WTC11 (cell line): Measurements from ENCODE around the gene EFCAB12. TPM values are rescaled to one million over a fixed set of nuclear protein-coding genes. Genes with fewer than 3 reads are reported as not detected.

Experiments
- ATAC-seq: fragments of 200-7000 bp; cut with Tn5 transposase; 2 replicates; pipeline ENCODE4 v1.10.0; 2021; ENCODE audit warnings: mild to moderate bottlenecking, moderate library complexity
- CTCF ChIA-PET: fragments of 300-600 bp; sonication (Branson Sonifier 250); formaldehyde crosslinking; loops from one replicate; lab custom pipeline; 2021; ENCODE audit warnings: antibody characterized with exemption; lab: Charles Lee
- POLR2A ChIA-PET: fragments of 350-600 bp; sonication (Branson Sonifier 250); formaldehyde crosslinking; loops from one replicate; lab custom pipeline; 2021; ENCODE audit warnings: antibody characterized with exemption; lab: Charles Lee
- DNase-seq: peaks from one replicate; pipeline ENCODE4 v3.0.0; 2021; ENCODE audit warnings: low spot score
- H3K27ac Mint-ChIP-seq: 2 replicates; pipeline ENCODE4 v1.8.0; 2021; ENCODE audit warnings: mixed read lengths
- H3K27me3 Mint-ChIP-seq: 2 replicates; pipeline ENCODE4 v1.8.0; 2021; ENCODE audit warnings: low read depth, mild to moderate bottlenecking, moderate library complexity, mixed read lengths
- H3K36me3 Mint-ChIP-seq: 2 replicates; pipeline ENCODE4 v1.8.0; 2021; ENCODE audit warnings: mixed read lengths
- H3K4me1 Mint-ChIP-seq: 2 replicates; pipeline ENCODE4 v1.8.0; 2022; ENCODE audit warnings: mixed read lengths
- H3K4me3 Mint-ChIP-seq: 2 replicates; pipeline ENCODE4 v1.8.0; 2021; ENCODE audit warnings: mild to moderate bottlenecking, moderate library complexity, mixed read lengths
- H3K9me3 Mint-ChIP-seq: 2 replicates; pipeline ENCODE4 v1.8.0; 2021; ENCODE audit warnings: mixed read lengths
- ATF1 ChIP-seq: sonication (generic); formaldehyde crosslinking; IDR thresholded peaks from 2 replicates; pipeline ENCODE4 v1.8.1; 2023; ENCODE audit warnings: mild to moderate bottlenecking, moderate library complexity, missing genetic modification reagents
- ELF4 ChIP-seq: sonication (generic); formaldehyde crosslinking; IDR thresholded peaks from 2 replicates; pipeline ENCODE4 v1.8.1; 2022; ENCODE audit warnings: low read depth, mild to moderate bottlenecking, moderate library complexity, missing genetic modification reagents
- ESRRA ChIP-seq: sonication (generic); formaldehyde crosslinking; IDR thresholded peaks from 2 replicates; pipeline ENCODE4 v1.8.1; 2022; ENCODE audit warnings: mild to moderate bottlenecking, missing genetic modification reagents, borderline replicate concordance
- ETV6 ChIP-seq: sonication (generic); formaldehyde crosslinking; IDR thresholded peaks from 2 replicates; pipeline ENCODE4 v1.8.1; 2022; ENCODE audit warnings: mild to moderate bottlenecking, missing genetic modification reagents
- FOXJ3 ChIP-seq: sonication (generic); formaldehyde crosslinking; IDR thresholded peaks from 2 replicates; pipeline ENCODE4 v1.9.0; 2021; ENCODE audit warnings: missing genetic modification reagents, mild to moderate bottlenecking, borderline replicate concordance
- FOXK1 ChIP-seq: sonication (generic); formaldehyde crosslinking; IDR thresholded peaks from 2 replicates; pipeline ENCODE4 v1.8.0; 2022; ENCODE audit warnings: mild to moderate bottlenecking, moderate library complexity, missing genetic modification reagents
- GTF2I ChIP-seq: fragments of 250-450 bp; sonication (Bioruptor Pico); conservative IDR thresholded peaks from 2 replicates; pipeline ENCODE4 v1.4.0; 2021; ENCODE audit warnings: mild to moderate bottlenecking
- JAZF1 ChIP-seq: fragments of 250-450 bp; sonication (Bioruptor Pico); IDR thresholded peaks from 2 replicates; pipeline ENCODE4 v1.9.0; 2021; ENCODE audit warnings: moderate library complexity, mild to moderate bottlenecking, inconsistent platforms
- NR3C1 ChIP-seq: sonication (generic); formaldehyde crosslinking; conservative IDR thresholded peaks from 2 replicates; pipeline ENCODE4 v1.8.1; 2023; ENCODE audit warnings: low read depth, mild to moderate bottlenecking, missing genetic modification reagents
- RELA ChIP-seq: sonication (generic); formaldehyde crosslinking; IDR thresholded peaks from 2 replicates; pipeline ENCODE4 v1.8.1; 2022; ENCODE audit warnings: missing genetic modification reagents, mild to moderate bottlenecking, borderline replicate concordance
- SMAD4 ChIP-seq: sonication (generic); formaldehyde crosslinking; IDR thresholded peaks from 2 replicates; pipeline ENCODE4 v1.8.0; 2022; ENCODE audit warnings: mild to moderate bottlenecking, missing genetic modification reagents
- ZBTB21 ChIP-seq: sonication (generic); formaldehyde crosslinking; IDR thresholded peaks from 2 replicates; pipeline ENCODE4 v1.8.1; 2023; ENCODE audit warnings: mild to moderate bottlenecking, missing genetic modification reagents, borderline replicate concordance
- ZNF121 ChIP-seq: sonication (generic); formaldehyde crosslinking; IDR thresholded peaks from 2 replicates; pipeline ENCODE4 v1.8.0; 2023; ENCODE audit warnings: missing genetic modification reagents
- ZNF219 ChIP-seq: sonication (generic); formaldehyde crosslinking; IDR thresholded peaks from 2 replicates; pipeline ENCODE4 v1.8.0; 2023; ENCODE audit warnings: missing genetic modification reagents, mild to moderate bottlenecking, borderline replicate concordance
- ZNF263 ChIP-seq: sonication (generic); formaldehyde crosslinking; IDR thresholded peaks from 2 replicates; pipeline ENCODE4 v1.8.1; 2022; ENCODE audit warnings: low read depth, mild to moderate bottlenecking, moderate library complexity, missing genetic modification reagents
- ZNF416 ChIP-seq: fragments of 250-450 bp; sonication (Bioruptor Pico); IDR thresholded peaks from 2 replicates; pipeline ENCODE4 v1.9.0; 2021; ENCODE audit warnings: mild to moderate bottlenecking, inconsistent platforms
- ZNF423 ChIP-seq: fragments of 250-450 bp; sonication (Bioruptor Pico); IDR thresholded peaks from 2 replicates; pipeline ENCODE4 v2.1.2; 2022; ENCODE audit warnings: mild to moderate bottlenecking, moderate library complexity
- ZNF671 ChIP-seq: fragments of 250-450 bp; sonication (Bioruptor Pico); IDR thresholded peaks from 2 replicates; pipeline ENCODE4 v1.8.0; 2021; ENCODE audit warnings: mild to moderate bottlenecking
- total RNA-seq: library from RNA; stranded (reverse); gene quantifications from 3 replicates; pipeline ENCODE4 v1.2.3, GENCODE V29; 2021
- TF ChIP-seq, protein P1 (sequence below): sonication (generic); formaldehyde crosslinking; conservative IDR thresholded peaks from 2 replicates; pipeline ENCODE4 v1.8.1; 2023; ENCODE audit warnings: mild to moderate bottlenecking, low read depth, missing genetic modification reagents, moderate library complexity
- TF ChIP-seq, protein P2 (sequence below): sonication (generic); formaldehyde crosslinking; IDR thresholded peaks from 2 replicates; pipeline ENCODE4 v1.8.0; 2022; ENCODE audit warnings: mild to moderate bottlenecking, missing genetic modification reagents
- TF ChIP-seq, protein P3 (sequence below): sonication (generic); formaldehyde crosslinking; IDR thresholded peaks from 2 replicates; pipeline ENCODE4 v1.8.0; 2023; ENCODE audit warnings: missing genetic modification reagents, mild to moderate bottlenecking, borderline replicate concordance
- TF ChIP-seq, protein P4 (sequence below): sonication (generic); formaldehyde crosslinking; IDR thresholded peaks from 2 replicates; pipeline ENCODE4 v1.8.1; 2023; ENCODE audit warnings: mild to moderate bottlenecking, missing genetic modification reagents
- TF ChIP-seq, protein P5 (sequence below): sonication (generic); formaldehyde crosslinking; IDR thresholded peaks from 2 replicates; pipeline ENCODE4 v1.8.1; 2022; ENCODE audit warnings: mild to moderate bottlenecking, missing genetic modification reagents, moderate library complexity, borderline replicate concordance

Gene EFCAB12
- total RNA-seq, 1 experiment from 2014 or later: 0.20 TPM

DNA sequence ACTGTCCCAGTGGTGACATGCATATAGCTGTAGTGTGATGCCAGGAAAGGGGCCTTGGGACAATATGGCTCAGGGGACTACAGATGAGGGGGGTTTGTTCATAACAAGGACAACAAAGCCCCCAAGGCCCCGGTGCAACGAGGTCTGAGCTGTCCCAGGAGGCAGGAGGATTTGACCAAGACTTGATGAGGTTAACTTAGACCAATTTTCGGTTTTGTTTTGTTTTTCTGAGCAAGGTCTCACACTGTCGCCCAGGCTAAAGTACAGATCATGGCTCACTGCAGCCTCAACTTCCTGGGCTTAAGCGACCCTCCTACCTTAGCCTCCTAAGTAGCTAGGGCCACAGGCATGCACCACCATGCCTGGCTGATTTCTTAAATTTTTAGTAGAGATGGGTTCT is 23.8 kb downstream of the EFCAB12 start:
- H3K9me3 Mint-ChIP-seq: no peaks in the 10 kb centered on the region
- DNase-seq: no peak
- POLR2A ChIA-PET: no interaction called here
- H3K4me3 Mint-ChIP-seq: no peak overlapping the region
- H3K36me3 Mint-ChIP-seq: no peaks in the 10 kb centered on the region
- no peak for TF ChIP-seq ZNF671 (CRISPR knock-in tag)
- no peak for TF ChIP-seq GTF2I
- no peak for TF ChIP-seq ZNF219 (CRISPR knock-in tag)
- TF ChIP-seq ZBTB21 (CRISPR knock-in tag): no peak
- TF ChIP-seq ELF4 (CRISPR knock-in tag): no peak
- no peak for TF ChIP-seq ESRRA
- TF ChIP-seq FOXJ3: no peak
- TF ChIP-seq, protein P1, sequence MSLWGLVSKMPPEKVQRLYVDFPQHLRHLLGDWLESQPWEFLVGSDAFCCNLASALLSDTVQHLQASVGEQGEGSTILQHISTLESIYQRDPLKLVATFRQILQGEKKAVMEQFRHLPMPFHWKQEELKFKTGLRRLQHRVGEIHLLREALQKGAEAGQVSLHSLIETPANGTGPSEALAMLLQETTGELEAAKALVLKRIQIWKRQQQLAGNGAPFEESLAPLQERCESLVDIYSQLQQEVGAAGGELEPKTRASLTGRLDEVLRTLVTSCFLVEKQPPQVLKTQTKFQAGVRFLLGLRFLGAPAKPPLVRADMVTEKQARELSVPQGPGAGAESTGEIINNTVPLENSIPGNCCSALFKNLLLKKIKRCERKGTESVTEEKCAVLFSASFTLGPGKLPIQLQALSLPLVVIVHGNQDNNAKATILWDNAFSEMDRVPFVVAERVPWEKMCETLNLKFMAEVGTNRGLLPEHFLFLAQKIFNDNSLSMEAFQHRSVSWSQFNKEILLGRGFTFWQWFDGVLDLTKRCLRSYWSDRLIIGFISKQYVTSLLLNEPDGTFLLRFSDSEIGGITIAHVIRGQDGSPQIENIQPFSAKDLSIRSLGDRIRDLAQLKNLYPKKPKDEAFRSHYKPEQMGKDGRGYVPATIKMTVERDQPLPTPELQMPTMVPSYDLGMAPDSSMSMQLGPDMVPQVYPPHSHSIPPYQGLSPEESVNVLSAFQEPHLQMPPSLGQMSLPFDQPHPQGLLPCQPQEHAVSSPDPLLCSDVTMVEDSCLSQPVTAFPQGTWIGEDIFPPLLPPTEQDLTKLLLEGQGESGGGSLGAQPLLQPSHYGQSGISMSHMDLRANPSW (CRISPR knock-in tag): no peak
- no peak for TF ChIP-seq ATF1 (CRISPR knock-in tag)
- no peak for TF ChIP-seq ZNF263
- TF ChIP-seq ZNF423 (CRISPR knock-in tag): no peak
- TF ChIP-seq SMAD4: no peak
- no peak for TF ChIP-seq JAZF1 (CRISPR knock-in tag)
- TF ChIP-seq ZNF121 (CRISPR knock-in tag): no peak
- no peak for TF ChIP-seq NR3C1 (CRISPR knock-in tag)
- no peak overlapping the region for H3K27ac Mint-ChIP-seq
- no peak for ATAC-seq
- CTCF ChIA-PET: interaction anchor here (0.7 to 1.4 kb wide), 5 partner anchors 12 to 189 kb away, joined by 3 to 5 read pairs (median 3); no protein-coding TSS in a partner anchor
- H3K27me3 Mint-ChIP-seq: no peaks in the 10 kb centered on the region; the same call in 1 of the 2 replicates
- H3K4me1 Mint-ChIP-seq: no peaks in the 10 kb centered on the region

DNA sequence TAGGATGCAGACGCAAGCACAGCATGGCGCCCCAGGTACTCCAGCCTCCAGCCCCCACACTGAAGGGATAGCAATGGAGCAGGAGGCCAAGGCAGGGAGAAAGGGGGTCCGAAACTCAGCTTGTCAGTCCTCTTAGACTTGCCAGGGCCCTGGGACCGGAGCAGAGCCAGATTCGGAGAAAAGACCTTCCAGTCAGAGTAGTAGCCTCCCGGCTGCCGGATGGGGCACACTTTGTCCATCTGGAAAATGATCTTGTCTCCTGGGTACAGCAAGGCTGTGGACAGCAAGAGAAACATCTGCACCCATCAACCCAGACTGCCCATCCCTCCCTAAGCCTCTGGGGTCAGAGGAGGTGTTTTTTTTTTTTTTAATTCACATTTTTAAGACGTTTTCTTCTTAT is 24.3 kb downstream of the EFCAB12 start:
- H3K4me1 Mint-ChIP-seq: no peaks in the 10 kb centered on the region
- ATAC-seq (no peak), DNase-seq (no peak)
- TF ChIP-seq, protein P2, sequence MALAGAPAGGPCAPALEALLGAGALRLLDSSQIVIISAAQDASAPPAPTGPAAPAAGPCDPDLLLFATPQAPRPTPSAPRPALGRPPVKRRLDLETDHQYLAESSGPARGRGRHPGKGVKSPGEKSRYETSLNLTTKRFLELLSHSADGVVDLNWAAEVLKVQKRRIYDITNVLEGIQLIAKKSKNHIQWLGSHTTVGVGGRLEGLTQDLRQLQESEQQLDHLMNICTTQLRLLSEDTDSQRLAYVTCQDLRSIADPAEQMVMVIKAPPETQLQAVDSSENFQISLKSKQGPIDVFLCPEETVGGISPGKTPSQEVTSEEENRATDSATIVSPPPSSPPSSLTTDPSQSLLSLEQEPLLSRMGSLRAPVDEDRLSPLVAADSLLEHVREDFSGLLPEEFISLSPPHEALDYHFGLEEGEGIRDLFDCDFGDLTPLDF (CRISPR knock-in tag): no peak
- TF ChIP-seq, protein P3, sequence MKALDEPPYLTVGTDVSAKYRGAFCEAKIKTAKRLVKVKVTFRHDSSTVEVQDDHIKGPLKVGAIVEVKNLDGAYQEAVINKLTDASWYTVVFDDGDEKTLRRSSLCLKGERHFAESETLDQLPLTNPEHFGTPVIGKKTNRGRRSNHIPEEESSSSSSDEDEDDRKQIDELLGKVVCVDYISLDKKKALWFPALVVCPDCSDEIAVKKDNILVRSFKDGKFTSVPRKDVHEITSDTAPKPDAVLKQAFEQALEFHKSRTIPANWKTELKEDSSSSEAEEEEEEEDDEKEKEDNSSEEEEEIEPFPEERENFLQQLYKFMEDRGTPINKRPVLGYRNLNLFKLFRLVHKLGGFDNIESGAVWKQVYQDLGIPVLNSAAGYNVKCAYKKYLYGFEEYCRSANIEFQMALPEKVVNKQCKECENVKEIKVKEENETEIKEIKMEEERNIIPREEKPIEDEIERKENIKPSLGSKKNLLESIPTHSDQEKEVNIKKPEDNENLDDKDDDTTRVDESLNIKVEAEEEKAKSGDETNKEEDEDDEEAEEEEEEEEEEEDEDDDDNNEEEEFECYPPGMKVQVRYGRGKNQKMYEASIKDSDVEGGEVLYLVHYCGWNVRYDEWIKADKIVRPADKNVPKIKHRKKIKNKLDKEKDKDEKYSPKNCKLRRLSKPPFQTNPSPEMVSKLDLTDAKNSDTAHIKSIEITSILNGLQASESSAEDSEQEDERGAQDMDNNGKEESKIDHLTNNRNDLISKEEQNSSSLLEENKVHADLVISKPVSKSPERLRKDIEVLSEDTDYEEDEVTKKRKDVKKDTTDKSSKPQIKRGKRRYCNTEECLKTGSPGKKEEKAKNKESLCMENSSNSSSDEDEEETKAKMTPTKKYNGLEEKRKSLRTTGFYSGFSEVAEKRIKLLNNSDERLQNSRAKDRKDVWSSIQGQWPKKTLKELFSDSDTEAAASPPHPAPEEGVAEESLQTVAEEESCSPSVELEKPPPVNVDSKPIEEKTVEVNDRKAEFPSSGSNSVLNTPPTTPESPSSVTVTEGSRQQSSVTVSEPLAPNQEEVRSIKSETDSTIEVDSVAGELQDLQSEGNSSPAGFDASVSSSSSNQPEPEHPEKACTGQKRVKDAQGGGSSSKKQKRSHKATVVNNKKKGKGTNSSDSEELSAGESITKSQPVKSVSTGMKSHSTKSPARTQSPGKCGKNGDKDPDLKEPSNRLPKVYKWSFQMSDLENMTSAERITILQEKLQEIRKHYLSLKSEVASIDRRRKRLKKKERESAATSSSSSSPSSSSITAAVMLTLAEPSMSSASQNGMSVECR (CRISPR knock-in tag): no peak
- no peak for TF ChIP-seq ETV6 (CRISPR knock-in tag)
- no peak for TF ChIP-seq ZNF416
- TF ChIP-seq, protein P4, sequence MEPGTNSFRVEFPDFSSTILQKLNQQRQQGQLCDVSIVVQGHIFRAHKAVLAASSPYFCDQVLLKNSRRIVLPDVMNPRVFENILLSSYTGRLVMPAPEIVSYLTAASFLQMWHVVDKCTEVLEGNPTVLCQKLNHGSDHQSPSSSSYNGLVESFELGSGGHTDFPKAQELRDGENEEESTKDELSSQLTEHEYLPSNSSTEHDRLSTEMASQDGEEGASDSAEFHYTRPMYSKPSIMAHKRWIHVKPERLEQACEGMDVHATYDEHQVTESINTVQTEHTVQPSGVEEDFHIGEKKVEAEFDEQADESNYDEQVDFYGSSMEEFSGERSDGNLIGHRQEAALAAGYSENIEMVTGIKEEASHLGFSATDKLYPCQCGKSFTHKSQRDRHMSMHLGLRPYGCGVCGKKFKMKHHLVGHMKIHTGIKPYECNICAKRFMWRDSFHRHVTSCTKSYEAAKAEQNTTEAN (CRISPR knock-in tag): no peak
- TF ChIP-seq, protein P5, sequence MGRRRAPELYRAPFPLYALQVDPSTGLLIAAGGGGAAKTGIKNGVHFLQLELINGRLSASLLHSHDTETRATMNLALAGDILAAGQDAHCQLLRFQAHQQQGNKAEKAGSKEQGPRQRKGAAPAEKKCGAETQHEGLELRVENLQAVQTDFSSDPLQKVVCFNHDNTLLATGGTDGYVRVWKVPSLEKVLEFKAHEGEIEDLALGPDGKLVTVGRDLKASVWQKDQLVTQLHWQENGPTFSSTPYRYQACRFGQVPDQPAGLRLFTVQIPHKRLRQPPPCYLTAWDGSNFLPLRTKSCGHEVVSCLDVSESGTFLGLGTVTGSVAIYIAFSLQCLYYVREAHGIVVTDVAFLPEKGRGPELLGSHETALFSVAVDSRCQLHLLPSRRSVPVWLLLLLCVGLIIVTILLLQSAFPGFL (CRISPR knock-in tag): no peak
- TF ChIP-seq RELA: no peak
- TF ChIP-seq FOXK1: no peak
- TF ChIP-seq, all 79 proteins: peak for 0
- no peak overlapping the region for H3K4me3 Mint-ChIP-seq
- H3K27ac Mint-ChIP-seq: no peak overlapping the region
- no peaks in the 10 kb centered on the region; the same call in 1 of the 2 replicates for H3K27me3 Mint-ChIP-seq
- H3K36me3 Mint-ChIP-seq: no peaks in the 10 kb centered on the region
- CTCF ChIA-PET: interaction anchor here (0.7 to 1.4 kb wide), 4 partner anchors 12 to 190 kb away, joined by 3 to 5 read pairs (median 4); no protein-coding TSS in a partner anchor
- POLR2A ChIA-PET: no interaction called here
- no peaks in the 10 kb centered on the region for H3K9me3 Mint-ChIP-seq
